Measurements from ENCODE around the gene BICDL2.
A peak's percentile ranks its signal among the peaks of the same experiment; 100 is the strongest.

BICDL2 gene

DNA sequence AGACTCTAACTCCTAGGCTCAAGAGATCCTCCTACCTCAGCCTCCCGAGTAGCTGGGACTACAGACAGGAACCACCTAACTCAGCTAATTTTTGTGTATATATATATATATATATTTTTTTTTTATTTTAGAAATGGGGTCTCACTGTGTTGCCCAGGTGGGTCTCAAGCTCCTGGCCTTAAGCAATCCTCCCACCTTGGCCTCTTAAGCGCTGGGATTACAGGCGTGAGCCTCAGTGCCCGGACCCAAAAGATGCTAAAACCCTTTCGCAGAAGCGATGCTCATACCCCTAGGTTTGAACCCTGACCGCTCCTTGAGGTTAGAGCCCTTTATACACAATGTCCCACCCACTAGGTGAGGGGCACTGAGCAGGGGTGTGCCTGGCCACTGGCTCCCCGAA, 26.2 kb downstream of the BICDL2 start:
- Histone ChIP-seq H3K79me1 (ENCODE audit: low read length) (peaks cover 45% of the 10 kb centered on the region), H3K27ac (ENCODE audit: low read depth, low read length) (peak overlapping the region; percentile 94), H3K23ac (ENCODE audit: low read length) (no peak overlapping the region), H3K4me1 (ENCODE audit: control insufficient read depth in 1 of 2, insufficient read depth in 2 of 2, low read length in 2 of 2) (peaks cover 56 to 76% of the 10 kb centered on the region in 2 experiments), H3K79me2 (ENCODE audit: control insufficient read depth, insufficient read depth, low read length, poor library complexity) (peaks cover 9% of the 10 kb centered on the region), H2BK12ac (ENCODE audit: low read length) (peak overlapping the region; percentile 98), H3K27me3 (ENCODE audit: insufficient read depth, low read length) (no peaks in the 10 kb centered on the region), H2BK120ac (ENCODE audit: insufficient read depth, low read length, poor library complexity) (peak overlapping the region; percentile 77), H3K4me3 (ENCODE audit: low read depth, low read length) (no peak overlapping the region), H3K9ac (ENCODE audit: low read length) (no peak overlapping the region), H3K14ac (ENCODE audit: low read length) (peak overlapping the region; percentile 71), H2BK5ac (ENCODE audit: low read depth, low read length, poor library complexity) (peak overlapping the region; percentile 84), H4K8ac (ENCODE audit: low read depth, low read length) (peak overlapping the region; percentile 8), H2AK5ac (ENCODE audit: low read length) (peak overlapping the region; percentile 93), H3K9me3 (ENCODE audit: insufficient read depth, low read depth, low read length) (no peaks in the 10 kb centered on the region), H3K4ac (ENCODE audit: low read depth, low read length) (peak overlapping the region; percentile 25), H4K91ac (ENCODE audit: low read depth, low read length) (peak overlapping the region; percentile 86), H4K12ac (ENCODE audit: low read depth, low read length) (no peak overlapping the region), H3K4me2 (ENCODE audit: low read length) (peak overlapping the region; percentile 51), H3K18ac (ENCODE audit: low read length) (peak overlapping the region; percentile 55), H2AFZ (ENCODE audit: insufficient read depth, low read length, poor library complexity) (no peak overlapping the region), H3K36me3 (ENCODE audit: control insufficient read depth in 1 of 2, insufficient read depth in 2 of 2, low read length in 2 of 2) (peaks cover 14 to 15% of the 10 kb centered on the region in 2 experiments)
- WGBS (ENCODE audit: extremely low coverage, insufficient coverage, insufficient read length) = no CpG with 5 or more reads among the region's 8 CpGs
- no peak for DNase-seq

DNA sequence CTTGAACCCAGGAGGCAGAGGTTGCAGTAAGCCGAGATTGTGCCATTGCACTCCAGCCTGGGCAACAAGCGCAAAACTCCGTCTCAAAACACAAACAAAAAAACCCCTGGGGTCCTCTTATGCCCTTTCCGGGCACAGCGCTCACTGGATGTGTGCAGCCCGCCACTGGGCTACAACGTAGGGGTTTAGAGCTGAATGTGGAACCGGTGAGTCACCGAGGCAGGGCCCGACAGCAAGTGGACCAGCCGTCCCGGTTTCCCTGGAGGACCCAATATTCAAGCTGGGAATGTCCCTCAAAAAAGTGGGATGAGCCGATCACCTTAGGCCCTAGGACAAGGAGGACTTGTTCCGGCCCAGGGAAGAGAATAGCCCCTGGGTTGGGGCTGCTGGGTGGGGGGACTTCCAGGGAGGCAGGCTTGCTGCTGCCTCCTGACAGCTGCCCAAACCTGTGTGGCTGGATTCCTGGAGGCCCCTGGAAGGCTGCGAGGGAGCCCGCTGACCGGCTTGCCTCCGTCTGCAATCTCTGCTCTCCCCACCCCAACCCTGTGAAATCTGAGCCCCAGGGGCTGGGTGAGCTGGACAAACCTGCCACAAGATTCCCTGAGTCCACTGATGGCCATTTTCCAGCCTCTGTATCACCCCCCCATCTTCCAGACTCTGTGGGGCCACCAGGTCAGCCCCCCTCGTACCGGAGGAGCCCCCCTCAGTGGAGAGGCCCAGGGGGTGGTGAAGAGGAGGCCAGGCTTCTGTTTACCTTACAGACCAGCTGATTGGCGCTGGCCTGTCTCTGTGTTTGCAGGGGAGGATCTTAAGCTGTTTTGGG, 27.0 kb downstream of the BICDL2 start:
- peaks cover 45% of the 10 kb centered on the region for H3K79me1 ChIP-seq (ENCODE audit: low read length)
- no peaks in the 10 kb centered on the region for H3K27me3 ChIP-seq (ENCODE audit: insufficient read depth, low read length)
- H3K4me1 ChIP-seq (ENCODE audit: control insufficient read depth in 1 of 2, insufficient read depth in 2 of 2, low read length in 2 of 2) = peaks cover 54 to 73% of the 10 kb centered on the region in 2 experiments
- H3K23ac ChIP-seq (ENCODE audit: low read length) = no peak overlapping the region
- no peak overlapping the region for H3K9ac ChIP-seq (ENCODE audit: low read length)
- peak overlapping the region; percentile 49 for H2AK5ac ChIP-seq (ENCODE audit: low read length)
- no peak overlapping the region for H4K12ac ChIP-seq (ENCODE audit: low read depth, low read length)
- no peaks in the 10 kb centered on the region for H3K9me3 ChIP-seq (ENCODE audit: insufficient read depth, low read depth, low read length)
- H3K36me3 ChIP-seq (ENCODE audit: control insufficient read depth in 1 of 2, insufficient read depth in 2 of 2, low read length in 2 of 2) = peaks cover 7% of the 10 kb centered on the region in 2 experiments
- peaks cover 9% of the 10 kb centered on the region for H3K79me2 ChIP-seq (ENCODE audit: control insufficient read depth, insufficient read depth, low read length, poor library complexity)
- H3K14ac ChIP-seq (ENCODE audit: low read length) = peak overlapping the region; percentile 94
- H3K18ac ChIP-seq (ENCODE audit: low read length) = peak overlapping the region; percentile 73
- H4K8ac ChIP-seq (ENCODE audit: low read depth, low read length) = peak overlapping the region; percentile 90
- WGBS (ENCODE audit: extremely low coverage, insufficient coverage, insufficient read length) = no CpG with 5 or more reads among the region's 21 CpGs
- peak overlapping the region; percentile 80 for H2BK12ac ChIP-seq (ENCODE audit: low read length)
- peak overlapping the region; percentile 67 for H3K4me2 ChIP-seq (ENCODE audit: low read length)
- DNase-seq = peak; percentile 96 to 98
- no peak overlapping the region for H2AFZ ChIP-seq (ENCODE audit: insufficient read depth, low read length, poor library complexity)
- H4K91ac ChIP-seq (ENCODE audit: low read depth, low read length) = peak overlapping the region; percentile 98
- no peak overlapping the region for H3K4me3 ChIP-seq (ENCODE audit: low read depth, low read length)
- H3K27ac ChIP-seq (ENCODE audit: low read depth, low read length) = peak overlapping the region; percentile 100
- peak overlapping the region; percentile 87 for H2BK120ac ChIP-seq (ENCODE audit: insufficient read depth, low read length, poor library complexity)
- H2BK5ac ChIP-seq (ENCODE audit: low read depth, low read length, poor library complexity) = peak overlapping the region; percentile 98
- H3K4ac ChIP-seq (ENCODE audit: low read depth, low read length) = peak overlapping the region; percentile 41

- Histone ChIP-seq H3K4ac (ENCODE audit: low read depth, low read length) (peak overlapping the region; percentile 35), H3K27me3 (ENCODE audit: insufficient read depth, low read length) (no peaks in the 10 kb centered on the region)
- WGBS (ENCODE audit: extremely low coverage, insufficient coverage, insufficient read length) = no CpG with 5 or more reads among the region's 4 CpGs
These were observed 28.1 kb downstream of the BICDL2 start for GRCh38 chr16:3008690-3009037.

DNA sequence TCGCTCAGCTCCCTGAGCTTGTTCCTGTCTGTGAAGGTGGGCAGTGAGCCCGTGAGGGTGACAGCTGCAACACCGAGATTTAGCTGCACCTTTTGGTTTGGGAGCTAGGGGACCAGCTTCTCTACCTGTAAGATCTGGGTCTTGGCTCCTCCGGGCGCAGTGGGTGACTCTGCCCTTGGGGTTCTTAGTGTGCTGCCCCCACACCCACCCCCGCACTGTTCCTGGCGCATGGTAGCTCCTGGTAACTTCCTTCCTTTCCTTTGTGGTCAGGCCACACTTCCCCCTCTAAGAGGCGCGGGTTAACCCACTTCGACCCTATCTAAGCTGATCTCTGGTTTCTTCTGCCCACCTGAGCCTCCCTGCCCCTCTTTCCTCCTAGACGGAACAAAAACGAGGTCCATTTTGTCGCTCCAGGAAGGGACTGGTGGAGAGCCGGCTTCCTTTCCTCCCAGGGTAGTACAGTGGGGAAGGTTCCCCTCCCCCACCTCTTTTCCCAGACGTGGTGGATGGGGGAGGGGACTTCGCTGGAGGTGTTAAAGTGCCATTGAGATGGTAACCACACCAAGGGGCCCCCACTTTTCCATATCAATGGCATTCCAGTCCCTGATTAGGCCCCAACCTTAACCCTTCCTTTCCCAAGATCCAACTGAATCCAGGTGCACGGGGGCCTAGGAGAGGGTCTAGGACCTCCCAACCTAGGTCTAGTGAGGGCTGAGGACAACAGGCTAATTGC, 28.6 kb downstream of the BICDL2 start:
- Histone ChIP-seq H3K9ac (ENCODE audit: low read length) (no peak overlapping the region), H4K91ac (ENCODE audit: low read depth, low read length) (peak overlapping the region; percentile 98), H3K4me2 (ENCODE audit: low read length) (peak overlapping the region; percentile 45), H2BK120ac (ENCODE audit: insufficient read depth, low read length, poor library complexity) (peak overlapping the region; percentile 87), H3K18ac (ENCODE audit: low read length) (peak overlapping the region; percentile 89), H2BK12ac (ENCODE audit: low read length) (peak overlapping the region; percentile 85), H2AK5ac (ENCODE audit: low read length) (peak overlapping the region; percentile 89), H3K9me3 (ENCODE audit: insufficient read depth, low read depth, low read length) (no peaks in the 10 kb centered on the region), H3K14ac (ENCODE audit: low read length) (peak overlapping the region; percentile 78), H3K4ac (ENCODE audit: low read depth, low read length) (peak overlapping the region; percentile 35), H3K79me2 (ENCODE audit: control insufficient read depth, insufficient read depth, low read length, poor library complexity) (peaks cover 9% of the 10 kb centered on the region), H4K12ac (ENCODE audit: low read depth, low read length) (peak overlapping the region; percentile 38), H4K8ac (ENCODE audit: low read depth, low read length) (peak overlapping the region; percentile 72), H3K36me3 (ENCODE audit: control insufficient read depth in 1 of 2, insufficient read depth in 2 of 2, low read length in 2 of 2) (no peaks in the 10 kb centered on the region), H3K4me1 (ENCODE audit: control insufficient read depth in 1 of 2, insufficient read depth in 2 of 2, low read length in 2 of 2) (peaks cover 40 to 59% of the 10 kb centered on the region in 2 experiments), H2AFZ (ENCODE audit: insufficient read depth, low read length, poor library complexity) (peak overlapping the region; percentile 50), H3K23ac (ENCODE audit: low read length) (no peak overlapping the region), H3K27me3 (ENCODE audit: insufficient read depth, low read length) (no peaks in the 10 kb centered on the region), H3K4me3 (ENCODE audit: low read depth, low read length) (no peak overlapping the region), H3K27ac (ENCODE audit: low read depth, low read length) (peak overlapping the region; percentile 100), H3K79me1 (ENCODE audit: low read length) (peaks cover 45% of the 10 kb centered on the region), H2BK5ac (ENCODE audit: low read depth, low read length, poor library complexity) (peak overlapping the region; percentile 98)
- no CpG with 5 or more reads among the region's 17 CpGs for WGBS (ENCODE audit: extremely low coverage, insufficient coverage, insufficient read length)
- no peak for DNase-seq

More at GRCh38 chr16:3008690-3009037, 28.1 kb downstream of the BICDL2 start:
- Histone ChIP-seq H3K14ac (ENCODE audit: low read length) (peak overlapping the region; percentile 78), H2BK12ac (ENCODE audit: low read length) (peak overlapping the region; percentile 85), H3K27ac (ENCODE audit: low read depth, low read length) (peak overlapping the region; percentile 100), H3K23ac (ENCODE audit: low read length) (no peak overlapping the region), H4K91ac (ENCODE audit: low read depth, low read length) (peak overlapping the region; percentile 98), H2AFZ (ENCODE audit: insufficient read depth, low read length, poor library complexity) (peak overlapping the region; percentile 10), H3K79me2 (ENCODE audit: control insufficient read depth, insufficient read depth, low read length, poor library complexity) (peaks cover 9% of the 10 kb centered on the region), H4K12ac (ENCODE audit: low read depth, low read length) (peak overlapping the region; percentile 54), H3K9ac (ENCODE audit: low read length) (no peak overlapping the region), H3K18ac (ENCODE audit: low read length) (peak overlapping the region; percentile 89), H4K8ac (ENCODE audit: low read depth, low read length) (peak overlapping the region; percentile 72), H2BK5ac (ENCODE audit: low read depth, low read length, poor library complexity) (peak overlapping the region; percentile 98), H2AK5ac (ENCODE audit: low read length) (peak overlapping the region; percentile 89), H3K36me3 (ENCODE audit: control insufficient read depth in 1 of 2, insufficient read depth in 2 of 2, low read length in 2 of 2) (no peaks in the 10 kb centered on the region), H3K4me2 (ENCODE audit: low read length) (peak overlapping the region; percentile 45), H3K4me3 (ENCODE audit: low read depth, low read length) (no peak overlapping the region), H3K79me1 (ENCODE audit: low read length) (peaks cover 45% of the 10 kb centered on the region), H3K9me3 (ENCODE audit: insufficient read depth, low read depth, low read length) (no peaks in the 10 kb centered on the region), H3K4me1 (ENCODE audit: control insufficient read depth in 1 of 2, insufficient read depth in 2 of 2, low read length in 2 of 2) (peaks cover 46 to 65% of the 10 kb centered on the region in 2 experiments), H2BK120ac (ENCODE audit: insufficient read depth, low read length, poor library complexity) (peak overlapping the region; percentile 87)
- no peak for DNase-seq

All from trophoblast cell (in vitro differentiated cells and primary cell).